HL-60 (cell line): ENCODE results near the gene MEIKIN.

Source experiments
- GABPA ChIP-seq: IDR thresholded peaks from 2 replicates; pipeline ENCODE4 v1.6.1; 2012; ENCODE audit warnings: low read depth
- POLR2AphosphoS5 ChIP-seq: IDR thresholded peaks from 2 replicates; pipeline ENCODE4 v1.6.1; 2012; ENCODE audit warnings: low read depth
- REST ChIP-seq: IDR thresholded peaks from 2 replicates; pipeline ENCODE4 v1.6.1; 2012; ENCODE audit warnings: low read depth; ENCODE audit not compliant: insufficient replicate concordance
- TF ChIP-seq, protein P1 (sequence below): IDR thresholded peaks from one replicate; pipeline ENCODE4 v1.5.1; 2011; ENCODE audit warnings: low read length, control low read depth, inconsistent platforms; ENCODE audit not compliant: insufficient read depth

- TF ChIP-seq, protein P1, sequence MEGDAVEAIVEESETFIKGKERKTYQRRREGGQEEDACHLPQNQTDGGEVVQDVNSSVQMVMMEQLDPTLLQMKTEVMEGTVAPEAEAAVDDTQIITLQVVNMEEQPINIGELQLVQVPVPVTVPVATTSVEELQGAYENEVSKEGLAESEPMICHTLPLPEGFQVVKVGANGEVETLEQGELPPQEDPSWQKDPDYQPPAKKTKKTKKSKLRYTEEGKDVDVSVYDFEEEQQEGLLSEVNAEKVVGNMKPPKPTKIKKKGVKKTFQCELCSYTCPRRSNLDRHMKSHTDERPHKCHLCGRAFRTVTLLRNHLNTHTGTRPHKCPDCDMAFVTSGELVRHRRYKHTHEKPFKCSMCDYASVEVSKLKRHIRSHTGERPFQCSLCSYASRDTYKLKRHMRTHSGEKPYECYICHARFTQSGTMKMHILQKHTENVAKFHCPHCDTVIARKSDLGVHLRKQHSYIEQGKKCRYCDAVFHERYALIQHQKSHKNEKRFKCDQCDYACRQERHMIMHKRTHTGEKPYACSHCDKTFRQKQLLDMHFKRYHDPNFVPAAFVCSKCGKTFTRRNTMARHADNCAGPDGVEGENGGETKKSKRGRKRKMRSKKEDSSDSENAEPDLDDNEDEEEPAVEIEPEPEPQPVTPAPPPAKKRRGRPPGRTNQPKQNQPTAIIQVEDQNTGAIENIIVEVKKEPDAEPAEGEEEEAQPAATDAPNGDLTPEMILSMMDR, result no peak
- TF ChIP-seq POLR2AphosphoS5 (no peak), REST (peak; percentile 82), GABPA (no peak)
Measured at GRCh38 chr5:131952301-131952857, 6.9 kb upstream of the MEIKIN start.
